ENCODE measurements around the gene AFDN. TPM values are rescaled to one million over a fixed set of nuclear protein-coding genes. Genes with fewer than 3 reads are reported as not detected.
"Not testable (repeated sequence)": the region's sequence is repeated elsewhere in the genome, so short reads cannot be mapped to it uniquely, and the experiment has no call there.

AFDN gene
- total RNA-seq, 1 donor from 2014 or later, result 112 TPM

DNA sequence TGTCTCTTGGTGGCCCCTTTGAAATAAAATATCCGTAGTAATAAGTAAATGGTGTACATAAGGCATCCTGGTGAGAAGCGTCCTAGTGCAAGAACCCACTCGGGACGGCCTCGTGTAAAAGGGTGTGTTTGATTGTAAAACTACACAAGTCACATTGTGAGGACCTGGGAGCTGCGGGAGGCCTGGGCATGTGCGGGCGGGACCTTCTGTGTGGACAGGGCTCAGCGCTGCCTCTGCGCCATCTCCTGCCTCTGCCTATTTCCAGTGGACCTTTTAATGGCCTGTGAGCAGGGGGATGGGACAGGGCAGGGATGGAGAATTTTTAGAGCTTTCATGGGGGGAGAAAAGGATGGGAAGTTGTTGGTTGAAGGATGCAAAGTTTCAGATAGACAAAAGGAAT, 145.5 kb downstream of the AFDN start:
- TF ChIP-seq, protein P1, sequence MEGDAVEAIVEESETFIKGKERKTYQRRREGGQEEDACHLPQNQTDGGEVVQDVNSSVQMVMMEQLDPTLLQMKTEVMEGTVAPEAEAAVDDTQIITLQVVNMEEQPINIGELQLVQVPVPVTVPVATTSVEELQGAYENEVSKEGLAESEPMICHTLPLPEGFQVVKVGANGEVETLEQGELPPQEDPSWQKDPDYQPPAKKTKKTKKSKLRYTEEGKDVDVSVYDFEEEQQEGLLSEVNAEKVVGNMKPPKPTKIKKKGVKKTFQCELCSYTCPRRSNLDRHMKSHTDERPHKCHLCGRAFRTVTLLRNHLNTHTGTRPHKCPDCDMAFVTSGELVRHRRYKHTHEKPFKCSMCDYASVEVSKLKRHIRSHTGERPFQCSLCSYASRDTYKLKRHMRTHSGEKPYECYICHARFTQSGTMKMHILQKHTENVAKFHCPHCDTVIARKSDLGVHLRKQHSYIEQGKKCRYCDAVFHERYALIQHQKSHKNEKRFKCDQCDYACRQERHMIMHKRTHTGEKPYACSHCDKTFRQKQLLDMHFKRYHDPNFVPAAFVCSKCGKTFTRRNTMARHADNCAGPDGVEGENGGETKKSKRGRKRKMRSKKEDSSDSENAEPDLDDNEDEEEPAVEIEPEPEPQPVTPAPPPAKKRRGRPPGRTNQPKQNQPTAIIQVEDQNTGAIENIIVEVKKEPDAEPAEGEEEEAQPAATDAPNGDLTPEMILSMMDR (IDR thresholded peaks at IDR 0.05; ENCODE audit: insufficient read depth, low read length, poor library complexity, severe bottlenecking), result no peak
- no peaks in the 10 kb centered on the region for H3K27me3 ChIP-seq (ENCODE audit: control insufficient read depth, insufficient read depth, low read length)
- DNase-seq (ENCODE audit: low read depth), result no peak
- H3K4me3 ChIP-seq (ENCODE audit: low read depth, low read length), result no peak overlapping the region
- no peaks in the 10 kb centered on the region for H3K36me3 ChIP-seq (ENCODE audit: control insufficient read depth, insufficient read depth, low read length)

DNA sequence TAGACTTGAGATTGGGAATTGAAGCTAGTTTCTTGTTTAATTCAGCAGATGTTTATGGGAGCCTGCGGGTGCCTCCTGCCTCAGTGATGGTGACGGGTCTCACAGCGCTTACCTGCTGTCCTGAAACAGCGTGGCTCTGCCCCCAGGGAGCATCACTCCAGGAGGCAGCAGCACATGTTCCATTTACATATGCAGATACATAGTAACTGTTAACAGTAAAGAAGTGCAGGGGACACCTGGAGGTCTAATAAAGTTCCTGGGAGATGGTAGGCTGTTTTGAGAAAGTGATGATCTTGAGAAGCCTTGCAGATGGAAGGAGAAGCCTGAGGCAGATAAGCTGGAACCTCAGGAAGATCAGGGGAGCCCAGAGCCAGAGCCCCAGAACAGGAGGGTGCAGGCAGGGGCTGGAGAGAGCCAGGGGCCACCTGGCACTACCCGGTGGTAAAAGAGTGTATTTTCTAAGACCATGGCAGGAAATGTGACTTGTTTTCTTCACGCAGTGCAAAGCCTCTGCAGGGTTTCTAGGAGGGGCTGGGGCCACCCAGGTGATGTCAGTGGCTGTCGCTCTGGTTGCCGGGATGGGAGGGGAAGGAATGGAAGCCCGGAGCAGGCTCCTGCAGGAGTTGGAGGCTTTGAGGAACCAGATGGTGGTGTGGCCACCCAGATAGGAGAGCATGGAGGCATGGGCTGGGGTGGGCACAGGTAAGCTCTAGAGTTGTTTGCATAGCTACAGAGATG, 146.6 kb downstream of the AFDN start:
- no peaks in the 10 kb centered on the region for H3K27me3 ChIP-seq (ENCODE audit: control insufficient read depth, insufficient read depth, low read length)
- TF ChIP-seq, protein P1 (IDR thresholded peaks at IDR 0.05; ENCODE audit: insufficient read depth, low read length, poor library complexity, severe bottlenecking), result no peak
- no peaks in the 10 kb centered on the region for H3K36me3 ChIP-seq (ENCODE audit: control insufficient read depth, insufficient read depth, low read length)
- no peak overlapping the region for H3K4me3 ChIP-seq (ENCODE audit: low read depth, low read length)
- no peak for DNase-seq (ENCODE audit: low read depth)

GRCh38 chr6:167974640-167975344, 148.1 kb downstream of the AFDN start:
- H3K27me3 ChIP-seq (ENCODE audit: control insufficient read depth, insufficient read depth, low read length), result no peaks in the 10 kb centered on the region
- no peak overlapping the region for H3K4me3 ChIP-seq (ENCODE audit: low read depth, low read length)
- no peak for DNase-seq (ENCODE audit: low read depth)
- H3K36me3 ChIP-seq (ENCODE audit: control insufficient read depth, insufficient read depth, low read length), result no peaks in the 10 kb centered on the region
- TF ChIP-seq, protein P1 (IDR thresholded peaks at IDR 0.05; ENCODE audit: insufficient read depth, low read length, poor library complexity, severe bottlenecking), result no peak

DNA sequence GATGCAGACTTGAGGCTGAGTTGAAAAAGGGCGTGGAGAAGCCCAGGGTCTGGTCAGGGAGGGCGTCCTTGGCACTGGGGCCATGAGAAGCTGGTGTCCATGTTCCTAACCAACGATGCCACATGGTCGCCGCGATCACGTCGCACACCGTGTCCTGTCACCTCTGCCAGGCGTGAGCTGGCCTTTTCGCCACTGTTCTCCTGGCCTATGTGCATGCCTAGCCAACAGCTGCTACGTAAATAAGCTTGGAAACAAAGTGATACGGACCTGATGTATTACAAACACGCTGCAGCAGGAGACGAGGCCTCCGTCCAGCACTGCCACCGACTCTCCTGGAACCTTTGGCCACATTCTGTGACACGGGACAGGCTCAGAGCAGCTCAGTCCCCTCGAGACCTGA, 148.7 kb downstream of the AFDN start:
- H3K27me3 ChIP-seq (ENCODE audit: control insufficient read depth, insufficient read depth, low read length), result no peaks in the 10 kb centered on the region
- TF ChIP-seq, protein P1 (IDR thresholded peaks at IDR 0.05; ENCODE audit: insufficient read depth, low read length, poor library complexity, severe bottlenecking), result no peak
- H3K4me3 ChIP-seq (ENCODE audit: low read depth, low read length), result no peak overlapping the region
- no peak for DNase-seq (ENCODE audit: low read depth)
- no peaks in the 10 kb centered on the region for H3K36me3 ChIP-seq (ENCODE audit: control insufficient read depth, insufficient read depth, low read length)

- not testable (repeated sequence) for H3K27me3 ChIP-seq (ENCODE audit: control insufficient read depth, insufficient read depth, low read length); DNase-seq (ENCODE audit: low read depth); H3K4me3 ChIP-seq (ENCODE audit: low read depth, low read length); H3K36me3 ChIP-seq (ENCODE audit: control insufficient read depth, insufficient read depth, low read length)
Observed at GRCh38 chr6:167976116-167976657, 149.5 kb downstream of the AFDN start.

DNA sequence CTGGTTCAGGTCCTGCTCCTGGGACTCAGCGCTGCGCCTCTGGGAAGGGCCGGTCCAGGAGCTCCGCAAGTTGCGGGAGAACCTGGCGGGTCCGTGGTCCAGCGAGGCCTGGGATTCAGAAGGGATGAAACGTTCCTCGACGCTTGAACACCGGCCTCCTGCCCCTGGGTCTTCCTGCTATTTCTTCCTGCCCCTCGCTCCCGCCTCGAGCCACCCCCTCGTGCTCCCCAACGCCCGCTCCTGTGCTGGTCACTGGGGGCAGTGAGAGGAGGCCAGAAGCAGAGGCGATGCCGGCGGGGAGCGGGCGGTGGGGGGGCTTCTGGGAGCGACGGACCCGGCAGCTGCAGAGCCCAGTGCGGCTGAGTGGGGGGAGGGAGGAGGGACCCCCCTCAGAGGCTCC, 150.0 kb downstream of the AFDN start:
- H3K27me3 ChIP-seq (ENCODE audit: control insufficient read depth, insufficient read depth, low read length), result no peaks in the 10 kb centered on the region
- DNase-seq (ENCODE audit: low read depth), result no peak
- TF ChIP-seq, protein P1 (IDR thresholded peaks at IDR 0.05; ENCODE audit: insufficient read depth, low read length, poor library complexity, severe bottlenecking), result no peak
- H3K36me3 ChIP-seq (ENCODE audit: control insufficient read depth, insufficient read depth, low read length), result no peaks in the 10 kb centered on the region
- no peak overlapping the region for H3K4me3 ChIP-seq (ENCODE audit: low read depth, low read length)
